GF-D8 (cell line): ENCODE data around the gene LGALS8.

Source experiments
- DNase-seq: peaks from one replicate; lab custom pipeline; 2025; lab: John Stamatoyannopoulos, UW

The LGALS8 gene

GRCh38 chr1:236509203-236509602 lies 14.6 kb upstream of the LGALS8 start:
- no peak for DNase-seq

- no peak for DNase-seq
Measured at GRCh38 chr1:236509647-236510401, 14.0 kb upstream of the LGALS8 start.

- DNase-seq: no peak
Measured at GRCh38 chr1:236511735-236512418, 11.9 kb upstream of the LGALS8 start.

- no peak for DNase-seq
Measured at GRCh38 chr1:236514703-236515442, 8.9 kb upstream of the LGALS8 start.

DNA sequence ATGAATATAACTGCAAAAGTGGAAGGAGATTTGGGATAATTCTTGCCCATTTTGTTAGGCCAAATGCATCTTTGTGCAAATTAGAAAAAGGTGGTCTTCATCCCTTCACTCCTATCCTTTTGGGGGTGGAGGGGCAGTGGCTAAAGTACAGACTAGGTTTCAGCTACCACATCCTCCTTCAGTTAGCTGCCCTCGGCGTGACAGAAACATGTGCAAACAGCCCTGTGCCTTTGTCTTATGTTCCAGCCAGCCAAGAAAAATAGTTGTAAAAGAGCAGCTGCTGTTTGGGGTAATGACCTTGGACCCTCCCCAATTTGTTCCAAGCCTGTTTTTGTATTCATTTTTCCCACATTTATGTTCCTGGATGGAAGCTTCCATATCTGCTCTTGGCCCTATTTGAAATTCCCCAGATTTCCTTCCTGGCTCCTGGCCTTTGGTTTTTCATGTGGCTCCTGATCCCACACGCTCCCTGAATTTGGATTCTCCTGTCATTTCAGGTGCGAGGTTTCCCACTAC lies 8.3 kb upstream of the LGALS8 start:
- no peak for DNase-seq

- no peak for DNase-seq
Measured at GRCh38 chr1:236516929-236517704, 6.7 kb upstream of the LGALS8 start.

GRCh38 chr1:236518322-236518721 lies 5.5 kb upstream of the LGALS8 start:
- DNase-seq: no peak

GRCh38 chr1:236520445-236521005 lies 3.3 kb upstream of the LGALS8 start:
- DNase-seq: no peak

DNA sequence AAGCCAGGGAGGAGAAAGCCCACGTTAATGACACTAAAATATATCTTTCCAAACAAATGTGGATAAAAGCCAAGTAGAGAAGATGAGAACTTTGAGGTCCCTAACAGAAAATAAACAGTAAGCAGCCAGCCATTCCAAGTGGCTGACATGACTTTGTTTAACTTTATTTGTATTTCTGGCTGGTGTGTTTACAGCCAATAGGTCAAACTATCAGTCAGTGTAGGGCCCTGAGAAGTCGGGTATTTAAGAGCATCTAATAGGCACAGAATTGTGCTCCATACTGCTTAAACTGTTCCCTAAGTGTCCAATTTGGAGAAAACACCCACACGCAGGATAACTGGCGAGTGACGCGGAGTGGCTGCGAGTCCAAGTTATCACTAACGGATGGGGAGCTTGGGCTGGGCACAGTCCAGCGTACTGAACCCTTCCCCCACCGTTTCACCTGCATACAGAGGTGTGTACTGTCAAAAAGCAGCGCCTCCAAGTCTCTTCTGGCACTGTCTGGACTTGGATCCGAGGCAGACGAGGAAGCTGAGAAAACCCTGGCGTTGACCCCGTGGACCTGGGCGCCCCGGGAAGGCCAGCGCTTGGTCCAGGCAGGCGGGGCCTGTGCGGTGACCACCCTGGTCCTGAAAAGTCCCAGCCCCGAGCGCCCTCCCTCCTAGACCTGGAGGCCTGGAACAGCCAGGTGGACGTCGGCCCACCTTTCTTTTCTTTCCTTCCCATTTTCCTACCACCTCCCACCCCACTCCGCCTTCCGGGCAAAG lies 662 bp upstream of the LGALS8 start:
- no peak for DNase-seq

GRCh38 chr1:236524142-236524894 lies 536 bp downstream of the LGALS8 start:
- DNase-seq: peak; percentile 40

DNA sequence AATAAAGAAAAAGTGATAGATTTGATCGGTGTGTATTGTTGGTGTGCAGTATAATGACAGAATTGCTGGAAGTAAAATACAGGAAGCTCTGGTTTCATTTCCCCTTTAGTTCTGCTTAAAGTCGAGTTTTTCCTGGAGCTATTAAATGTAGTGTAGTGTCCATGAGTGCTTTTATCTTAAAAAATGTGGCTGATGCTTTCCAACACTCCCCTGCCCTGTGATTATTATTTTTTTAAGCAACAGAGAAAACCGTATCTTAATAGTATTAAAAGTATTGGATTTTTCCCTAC lies 1.1 kb downstream of the LGALS8 start:
- DNase-seq: peak; percentile 40

DNA sequence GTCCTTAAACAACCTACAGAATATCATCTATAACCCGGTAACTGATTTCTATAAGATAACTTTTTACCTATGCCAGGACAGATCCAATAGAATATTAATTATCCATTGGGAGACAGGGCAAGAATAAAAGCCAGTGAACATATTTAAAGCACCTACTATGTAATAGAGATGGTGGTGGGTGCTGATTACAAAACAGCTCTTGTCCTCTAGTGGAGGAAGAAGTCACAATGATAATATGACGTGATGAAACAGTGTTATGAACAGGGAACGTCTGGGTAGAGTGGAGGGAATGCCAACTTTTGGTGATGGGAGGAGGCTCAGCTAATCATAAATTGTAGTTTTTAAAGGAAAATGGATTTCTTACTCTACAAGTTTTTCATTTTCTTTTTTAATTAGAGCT lies 2.3 kb downstream of the LGALS8 start:
- DNase-seq: no peak

DNA sequence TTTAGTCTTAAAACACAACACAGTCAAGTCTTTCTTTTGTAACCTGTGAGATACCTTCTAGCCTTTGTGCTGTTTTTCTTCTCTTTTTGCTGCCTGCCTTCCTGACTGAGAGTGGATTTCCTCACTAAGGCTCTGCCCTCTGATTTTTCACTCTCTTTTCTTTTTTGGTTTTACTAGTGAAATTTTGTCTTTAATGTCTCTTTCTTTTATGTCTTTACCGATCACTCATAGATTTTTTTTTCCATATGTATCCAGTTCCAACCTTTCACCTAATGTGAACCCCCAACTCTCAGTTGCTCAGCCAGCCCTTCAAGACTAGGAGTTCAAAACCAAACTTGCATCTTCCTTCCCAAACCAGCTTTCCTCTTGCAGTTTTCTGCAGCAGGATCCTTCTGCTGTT lies 6.5 kb downstream of the LGALS8 start:
- DNase-seq: no peak

DNA sequence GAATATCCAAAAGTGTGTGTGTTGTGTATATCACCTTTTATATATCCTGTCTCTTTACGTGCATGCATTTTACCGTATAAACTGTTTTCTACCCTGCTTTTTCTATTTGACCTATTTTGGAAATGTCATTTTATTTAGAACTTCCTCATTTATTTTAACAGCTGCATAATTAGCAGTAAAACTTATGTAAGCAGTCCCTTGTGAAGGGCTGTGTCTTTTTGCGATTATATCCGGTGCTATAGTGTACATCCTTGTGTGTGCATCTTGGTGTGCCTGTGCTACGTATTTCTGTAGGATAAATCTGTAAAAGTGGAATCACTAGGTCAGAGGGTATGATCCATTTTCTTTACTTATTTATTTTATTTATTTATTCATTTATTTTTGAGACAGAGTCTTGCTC lies 7.2 kb downstream of the LGALS8 start:
- no peak for DNase-seq

GRCh38 chr1:236532850-236533249 lies 9.1 kb downstream of the LGALS8 start:
- DNase-seq: no peak

DNA sequence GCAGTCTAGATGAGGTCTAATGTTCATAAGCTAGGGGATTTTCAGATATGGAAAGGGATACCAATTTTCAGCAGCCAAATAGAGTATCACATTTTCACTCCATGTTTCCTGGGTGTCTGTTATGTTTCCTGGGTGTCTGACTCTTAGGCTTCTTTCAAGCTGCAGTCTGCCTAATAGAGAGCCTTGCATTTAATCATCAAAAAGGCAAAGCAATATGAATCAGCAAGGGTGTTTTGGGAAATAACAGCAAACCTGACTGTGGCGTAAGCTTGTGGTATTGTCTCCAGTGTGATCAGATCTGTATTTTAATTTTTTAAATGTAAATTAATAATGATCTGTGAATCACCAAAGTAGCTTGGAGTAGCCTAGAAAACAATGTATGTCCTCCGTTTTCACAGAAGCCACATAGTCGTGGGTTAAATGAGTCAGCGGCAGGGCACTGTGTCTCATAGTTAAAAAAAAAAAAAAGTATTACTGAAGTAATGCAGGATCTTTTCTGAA lies 10.4 kb downstream of the LGALS8 start:
- DNase-seq: no peak

GRCh38 chr1:236535190-236535589 lies 11.4 kb downstream of the LGALS8 start:
- DNase-seq: no peak

DNA sequence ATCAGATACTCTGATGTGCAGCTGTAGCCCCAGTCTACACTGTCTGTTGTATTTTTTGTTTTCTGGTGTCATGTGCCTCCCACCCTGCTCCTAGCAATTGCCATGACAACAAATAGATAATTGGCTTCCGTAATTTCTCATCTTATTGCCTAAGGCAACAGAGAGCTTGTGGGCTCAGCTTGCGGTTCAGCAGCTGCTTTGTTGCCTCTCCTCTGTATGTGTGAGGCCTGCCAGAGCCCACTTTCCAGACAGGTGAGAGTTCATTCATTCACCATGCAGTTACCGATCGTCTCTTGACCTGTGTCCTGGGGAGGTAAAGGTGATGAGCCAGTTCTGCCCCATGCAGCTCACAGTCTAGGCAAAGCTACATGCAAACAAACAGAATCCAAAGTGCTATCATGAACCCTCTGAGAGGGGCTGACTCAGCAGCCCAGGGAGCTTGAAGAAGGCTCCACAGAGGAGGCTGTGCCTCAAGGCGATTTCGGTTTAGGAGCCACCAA lies 11.9 kb downstream of the LGALS8 start:
- no peak for DNase-seq

DNA sequence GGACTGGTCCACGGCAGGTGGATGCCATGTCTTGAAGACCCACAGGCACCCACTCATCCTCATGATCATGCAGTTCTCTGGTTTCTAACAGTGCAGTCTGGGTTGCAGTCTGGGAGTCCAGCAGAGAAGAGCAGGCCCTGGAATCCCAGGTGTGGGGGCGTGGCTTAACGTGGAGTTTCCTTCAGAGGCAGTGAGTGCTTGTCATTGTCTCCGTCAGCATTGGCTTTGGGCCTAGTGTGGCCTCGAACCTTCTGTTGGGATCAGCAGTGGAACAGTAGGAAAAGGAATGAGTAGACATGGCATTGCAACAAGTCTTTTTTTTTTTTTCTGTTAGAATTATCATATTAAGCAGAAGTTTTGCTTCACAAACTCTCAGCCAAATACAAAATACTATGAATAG lies 12.8 kb downstream of the LGALS8 start:
- DNase-seq: no peak
